ENCODE results near the gene SDK2.

- TF ChIP-seq SMC3 (IDR thresholded peaks at IDR 0.05; ENCODE audit: low read depth, low read length), result no peak
- no peak for TF ChIP-seq POLR2A (IDR thresholded peaks at IDR 0.05; ENCODE audit: low read depth, low read length)
- no peak for TF ChIP-seq BHLHE40 (IDR thresholded peaks at IDR 0.05; ENCODE audit: low read depth, low read length)
- TF ChIP-seq CTCF (conservative IDR thresholded peaks at IDR 0.05; ENCODE audit: low read depth, low read length), result no peak
- TF ChIP-seq USF2 (IDR thresholded peaks at IDR 0.05; ENCODE audit: low read depth, low read length), result no peak
- TF ChIP-seq ELK1 (IDR thresholded peaks at IDR 0.05; ENCODE audit: borderline replicate concordance, low read depth, low read length), result no peak
- no peak for TF ChIP-seq NFE2L2 (IDR thresholded peaks at IDR 0.05; ENCODE audit: low read depth, low read length)
- TF ChIP-seq RCOR1 (IDR thresholded peaks at IDR 0.05; ENCODE audit: insufficient replicate concordance, low read length), result no peak
- TF ChIP-seq MAFK (IDR thresholded peaks at IDR 0.05; ENCODE audit: low read depth, low read length), result no peak
- TF ChIP-seq MAZ (IDR thresholded peaks at IDR 0.05; ENCODE audit: borderline replicate concordance, low read depth, low read length), result no peak
- no peak for TF ChIP-seq RAD21 (IDR thresholded peaks at IDR 0.05; ENCODE audit: low read length)
Observed at GRCh38 chr17:73531158-73531557, 113.1 kb downstream of the SDK2 start.
